Panc1 (cell line): ENCODE measurements around the gene LEMD2. TPM values are rescaled to one million over a fixed set of nuclear protein-coding genes. Genes with fewer than 3 reads are reported as not detected.
A peak's percentile ranks its signal among the peaks of the same experiment; 100 is the strongest.

ENCODE experiments used
- ATAC-seq: fragments of 200-7000 bp; cut with Tn5 transposase; 2 replicates; pipeline ENCODE4 v1.9.1; 2020; ENCODE audit warnings: mild to moderate bottlenecking, moderate library complexity
- BruUV-seq: library from RNA; stranded (reverse); fragments of 400-500 nt; replicated peaks from 2 replicates; lab custom pipeline; 2021; lab: Mats Ljungman, UMichigan
- CTCF ChIA-PET: fragments of 300-600 bp; sonication (Branson Sonifier 250); formaldehyde crosslinking; loops from one replicate; lab custom pipeline; 2022; ENCODE audit warnings: antibody characterized with exemption; lab: Charles Lee
- POLR2A ChIA-PET: fragments of 300-600 bp; sonication (Branson Sonifier 250); formaldehyde crosslinking; loops from one replicate; lab custom pipeline; 2022; ENCODE audit warnings: antibody characterized with exemption; lab: Charles Lee
- DNase-seq: peaks from one replicate; pipeline ENCODE4 v3.0.0-alpha.2; 2010; ENCODE audit warnings: low read depth, low spot score
- H3K27ac ChIP-seq: 2 replicates; pipeline ENCODE4 v1.5.1; 2011; ENCODE audit warnings: mild to moderate bottlenecking, low read length, inconsistent platforms
- H3K27me3 ChIP-seq: fragments of 200-500 bp; sonication (Bioruptor generic); 2 replicates; pipeline ENCODE4 v1.6.0; 2014; ENCODE audit warnings: low read length, inconsistent platforms; ENCODE audit not compliant: control insufficient read depth, insufficient read depth
- H3K36me3 ChIP-seq: fragments of 200-500 bp; sonication (Bioruptor generic); 2 replicates; pipeline ENCODE4 v1.5.1; 2014; ENCODE audit warnings: inconsistent platforms, mild to moderate bottlenecking, low read length, moderate library complexity; ENCODE audit not compliant: control insufficient read depth, insufficient read depth
- H3K4me1 ChIP-seq: 2 replicates; pipeline ENCODE4 v1.5.1; 2011; ENCODE audit warnings: inconsistent platforms, mild to moderate bottlenecking, low read length, moderate library complexity; ENCODE audit not compliant: control insufficient read depth, insufficient read depth
- H3K4me3 ChIP-seq, 2 experiments: 2 replicates each; pipeline ENCODE4 v1.5.1; 2011 to 2012; ENCODE audit warnings: low read depth in 2 of 2, low read length in 2 of 2, mild to moderate bottlenecking in 2 of 2, inconsistent platforms in 1 of 2, moderate library complexity in 1 of 2
- H3K9me3 ChIP-seq: fragments of 200-500 bp; sonication (Bioruptor generic); 2 replicates; pipeline ENCODE4 v1.5.1; 2014; ENCODE audit warnings: low read depth, mild to moderate bottlenecking, inconsistent platforms, low read length, moderate library complexity; ENCODE audit not compliant: control insufficient read depth, insufficient read depth
- POLR2AphosphoS5 ChIP-seq: IDR thresholded peaks from 2 replicates; pipeline ENCODE4 v1.6.1; 2012; ENCODE audit warnings: mild to moderate bottlenecking, low read depth, low read length, moderate library complexity
- SIN3A ChIP-seq: IDR thresholded peaks from 2 replicates; pipeline ENCODE4 v1.6.1; 2012; ENCODE audit warnings: low read depth, mild to moderate bottlenecking, low read length, moderate library complexity, borderline replicate concordance; ENCODE audit not compliant: insufficient read depth
- TCF7L2 ChIP-seq: IDR thresholded peaks from 2 replicates; pipeline ENCODE4 v1.6.1; 2011; ENCODE audit warnings: mild to moderate bottlenecking, low read depth, low read length, inconsistent platforms
- in situ Hi-C: cut with HindIII; loops from 2 replicates; pipeline ENCODE4 v1.10.0; 2016; ENCODE audit warnings: low sequenced_read_pairs, low pct_unique_long_range_greater_than_20kb
- intact Hi-C: fragments of 100-400 bp; cut with micrococcal nuclease; formaldehyde crosslinking; loops from one replicate; pipeline ENCODE4 v1.10.0; 2022; ENCODE audit not compliant: unreplicated experiment
- total RNA-seq: library from RNA; stranded (reverse); gene quantifications from one replicate; pipeline ENCODE4 v1.2.1, GENCODE V29; 2021; ENCODE audit not compliant: unreplicated experiment
- TF ChIP-seq, protein P1 (sequence below), 2 experiments: IDR thresholded peaks; 2 replicates each; pipeline ENCODE4 v1.6.1; 2011 to 2012; ENCODE audit warnings: low read depth in 2 of 2, control low read depth in 1 of 2, low read length in 1 of 2, mild to moderate bottlenecking in 1 of 2, moderate library complexity in 1 of 2; ENCODE audit not compliant: insufficient read depth in 1 of 2
- TF ChIP-seq, protein P2 (sequence below): fragments of 450-650 bp; IDR thresholded peaks from 2 replicates; pipeline ENCODE4 v1.5.1; 2017; ENCODE audit warnings: mild to moderate bottlenecking

The LEMD2 gene
- total RNA-seq, 1 experiment from 2014 or later, result 89.8 TPM

DNA sequence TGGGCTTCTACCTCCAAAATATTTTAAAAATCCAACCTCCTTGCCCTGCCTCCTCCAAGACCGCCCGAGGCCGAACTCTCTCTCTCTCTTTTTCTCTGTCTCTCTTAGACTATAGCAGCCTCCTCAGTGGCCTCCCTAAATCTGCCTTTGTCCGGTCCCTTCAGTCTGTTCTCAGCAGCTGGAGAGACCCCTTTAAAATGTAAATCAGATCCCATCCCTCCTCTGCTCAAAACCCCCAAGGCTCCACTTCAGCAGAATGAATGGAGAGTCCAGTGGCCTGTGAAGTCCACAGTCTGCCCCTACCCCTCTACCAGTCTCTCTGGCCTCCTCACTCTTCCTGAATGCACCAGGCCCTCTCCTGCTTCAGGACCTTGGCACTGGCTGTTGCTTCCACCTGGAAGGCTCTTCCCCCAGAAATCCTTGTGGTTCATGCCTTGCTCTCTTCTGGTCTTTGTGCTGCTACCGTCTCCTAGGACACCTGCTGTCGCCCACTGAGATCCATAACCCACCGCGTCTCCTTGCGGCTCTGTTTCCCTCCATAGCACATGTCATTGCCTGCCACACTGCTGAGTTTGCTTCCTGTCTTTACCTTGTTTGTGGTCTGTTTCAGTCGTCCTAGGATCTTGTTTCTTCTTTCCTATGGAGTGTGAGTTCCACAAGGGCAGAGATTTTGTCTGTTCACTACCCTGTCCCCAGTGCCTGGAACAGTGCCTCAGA, 8.9 kb upstream of the LEMD2 start:
- ATAC-seq, result no peak
- BruUV-seq, result no TSS peak
- Histone ChIP-seq H3K27ac (no peak overlapping the region; the same call in 1 of the 2 replicates), H3K27me3 (no peaks in the 10 kb centered on the region), H3K9me3 (no peaks in the 10 kb centered on the region), H3K4me3 (no peak overlapping the region), H3K36me3 (no peaks in the 10 kb centered on the region), H3K4me1 (peaks cover 16% of the 10 kb centered on the region)
- DNase-seq, result no peak
- in situ Hi-C loops (no loop called here), intact Hi-C loops (no loop called here)
- CTCF ChIA-PET, result no interaction called here
- POLR2A ChIA-PET, result no interaction called here
- no peak for TF ChIP-seq POLR2AphosphoS5
- no peak for TF ChIP-seq TCF7L2
- no peak for TF ChIP-seq SIN3A
- TF ChIP-seq, protein P1, sequence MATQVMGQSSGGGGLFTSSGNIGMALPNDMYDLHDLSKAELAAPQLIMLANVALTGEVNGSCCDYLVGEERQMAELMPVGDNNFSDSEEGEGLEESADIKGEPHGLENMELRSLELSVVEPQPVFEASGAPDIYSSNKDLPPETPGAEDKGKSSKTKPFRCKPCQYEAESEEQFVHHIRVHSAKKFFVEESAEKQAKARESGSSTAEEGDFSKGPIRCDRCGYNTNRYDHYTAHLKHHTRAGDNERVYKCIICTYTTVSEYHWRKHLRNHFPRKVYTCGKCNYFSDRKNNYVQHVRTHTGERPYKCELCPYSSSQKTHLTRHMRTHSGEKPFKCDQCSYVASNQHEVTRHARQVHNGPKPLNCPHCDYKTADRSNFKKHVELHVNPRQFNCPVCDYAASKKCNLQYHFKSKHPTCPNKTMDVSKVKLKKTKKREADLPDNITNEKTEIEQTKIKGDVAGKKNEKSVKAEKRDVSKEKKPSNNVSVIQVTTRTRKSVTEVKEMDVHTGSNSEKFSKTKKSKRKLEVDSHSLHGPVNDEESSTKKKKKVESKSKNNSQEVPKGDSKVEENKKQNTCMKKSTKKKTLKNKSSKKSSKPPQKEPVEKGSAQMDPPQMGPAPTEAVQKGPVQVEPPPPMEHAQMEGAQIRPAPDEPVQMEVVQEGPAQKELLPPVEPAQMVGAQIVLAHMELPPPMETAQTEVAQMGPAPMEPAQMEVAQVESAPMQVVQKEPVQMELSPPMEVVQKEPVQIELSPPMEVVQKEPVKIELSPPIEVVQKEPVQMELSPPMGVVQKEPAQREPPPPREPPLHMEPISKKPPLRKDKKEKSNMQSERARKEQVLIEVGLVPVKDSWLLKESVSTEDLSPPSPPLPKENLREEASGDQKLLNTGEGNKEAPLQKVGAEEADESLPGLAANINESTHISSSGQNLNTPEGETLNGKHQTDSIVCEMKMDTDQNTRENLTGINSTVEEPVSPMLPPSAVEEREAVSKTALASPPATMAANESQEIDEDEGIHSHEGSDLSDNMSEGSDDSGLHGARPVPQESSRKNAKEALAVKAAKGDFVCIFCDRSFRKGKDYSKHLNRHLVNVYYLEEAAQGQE (IDR thresholded peaks at IDR 0.05; ENCODE audit: insufficient read depth in 1 of 2, low read depth in 2 of 2, low read length in 1 of 2), result no peak
- TF ChIP-seq, protein P2, sequence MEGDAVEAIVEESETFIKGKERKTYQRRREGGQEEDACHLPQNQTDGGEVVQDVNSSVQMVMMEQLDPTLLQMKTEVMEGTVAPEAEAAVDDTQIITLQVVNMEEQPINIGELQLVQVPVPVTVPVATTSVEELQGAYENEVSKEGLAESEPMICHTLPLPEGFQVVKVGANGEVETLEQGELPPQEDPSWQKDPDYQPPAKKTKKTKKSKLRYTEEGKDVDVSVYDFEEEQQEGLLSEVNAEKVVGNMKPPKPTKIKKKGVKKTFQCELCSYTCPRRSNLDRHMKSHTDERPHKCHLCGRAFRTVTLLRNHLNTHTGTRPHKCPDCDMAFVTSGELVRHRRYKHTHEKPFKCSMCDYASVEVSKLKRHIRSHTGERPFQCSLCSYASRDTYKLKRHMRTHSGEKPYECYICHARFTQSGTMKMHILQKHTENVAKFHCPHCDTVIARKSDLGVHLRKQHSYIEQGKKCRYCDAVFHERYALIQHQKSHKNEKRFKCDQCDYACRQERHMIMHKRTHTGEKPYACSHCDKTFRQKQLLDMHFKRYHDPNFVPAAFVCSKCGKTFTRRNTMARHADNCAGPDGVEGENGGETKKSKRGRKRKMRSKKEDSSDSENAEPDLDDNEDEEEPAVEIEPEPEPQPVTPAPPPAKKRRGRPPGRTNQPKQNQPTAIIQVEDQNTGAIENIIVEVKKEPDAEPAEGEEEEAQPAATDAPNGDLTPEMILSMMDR, result no peak

DNA sequence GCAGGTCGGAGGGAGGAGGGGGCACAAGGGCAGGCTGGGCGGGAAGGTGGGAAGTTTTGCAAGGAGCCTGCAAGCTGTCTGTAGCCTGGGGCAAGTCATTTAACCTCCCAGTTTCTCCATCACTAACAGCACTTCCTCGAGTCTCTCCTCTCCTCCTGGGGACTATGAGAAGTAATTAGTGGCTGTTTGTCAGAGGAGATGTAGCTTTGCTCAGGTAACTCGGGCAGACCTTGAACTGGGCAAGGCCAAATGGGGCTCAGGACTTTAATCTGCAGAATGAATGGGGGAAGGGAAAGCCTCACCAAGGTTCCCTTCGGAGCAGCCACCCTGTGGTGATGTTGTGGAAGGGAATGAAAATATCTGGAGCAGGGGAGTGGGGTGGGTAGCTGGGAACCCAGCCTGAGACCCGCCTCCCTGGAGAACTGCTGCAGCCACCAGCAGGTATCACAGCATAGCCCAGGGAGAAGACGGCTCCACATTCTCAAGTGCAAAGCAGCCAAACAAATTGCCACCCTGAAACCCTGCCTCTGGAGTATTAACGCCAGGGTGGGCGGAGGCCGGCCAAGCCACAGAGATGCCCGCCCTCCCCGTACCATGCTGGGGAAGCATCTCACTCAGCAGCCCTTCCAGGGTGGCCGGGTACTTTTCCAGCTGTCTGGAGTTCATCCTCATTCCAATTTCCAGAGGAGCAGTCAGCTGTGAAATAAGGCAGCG, 6.1 kb upstream of the LEMD2 start:
- DNase-seq (no peak), ATAC-seq (peak; percentile 72)
- no peaks in the 10 kb centered on the region for H3K36me3 ChIP-seq
- ChIA-PET CTCF (no interaction called here), POLR2A (no interaction called here)
- intact Hi-C loops, result no loop called here
- no TSS peak for BruUV-seq
- TF ChIP-seq TCF7L2, result no peak
- no peak for TF ChIP-seq POLR2AphosphoS5
- TF ChIP-seq, protein P2, result no peak
- no peak for TF ChIP-seq SIN3A
- in situ Hi-C loops, result no loop called here
- H3K4me1 ChIP-seq, result peaks cover 16% of the 10 kb centered on the region
- H3K27me3 ChIP-seq, result no peaks in the 10 kb centered on the region
- no peaks in the 10 kb centered on the region for H3K9me3 ChIP-seq
- H3K4me3 ChIP-seq, result no peak overlapping the region
- no peak overlapping the region for H3K27ac ChIP-seq
